Stimulated activated CD8-positive, alpha-beta memory T cell treated with anti-CD3 and anti-CD28 coated beads, Interleukin-12 subunit alpha, Interleukin-12 subunit beta, amount 100 ng/mL, for 1 hour (primary cell): ENCODE data around the gene RACK1.
"Not testable (repeated sequence)": the region's sequence is repeated elsewhere in the genome, so short reads cannot be mapped to it uniquely, and the experiment has no call there.

Experiments
- DNase-seq: peaks from one replicate; pipeline ENCODE4 v3.0.0-alpha.2; 2020; ENCODE audit warnings: low read depth

The RACK1 gene

GRCh38 chr5:181233088-181233800, 10.5 kb downstream of the RACK1 start:
- no peak for DNase-seq

GRCh38 chr5:181232593-181232992, 11.1 kb downstream of the RACK1 start:
- DNase-seq, result no peak

DNA sequence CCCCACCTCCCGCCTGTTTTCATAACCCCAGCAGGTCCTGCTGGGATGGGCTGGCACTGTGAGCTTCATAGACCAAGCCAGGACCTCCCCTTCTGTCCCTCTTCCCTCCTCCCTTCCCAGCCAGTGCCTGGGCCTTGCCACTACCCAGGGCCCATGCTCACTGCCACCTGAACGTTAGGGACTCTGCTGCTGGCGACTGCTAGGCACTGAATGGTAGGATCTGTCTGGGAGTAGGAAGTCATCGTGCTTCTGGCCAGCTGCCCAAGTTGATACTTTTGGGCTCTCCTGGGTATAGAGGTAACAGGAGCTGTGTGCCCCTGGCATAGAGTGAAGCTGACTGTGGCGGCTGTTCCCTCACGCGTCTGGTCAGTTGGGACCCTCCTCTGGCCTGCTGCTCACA, 12.3 kb downstream of the RACK1 start:
- DNase-seq, result no peak

GRCh38 chr5:181230551-181230950, 13.2 kb downstream of the RACK1 start:
- no peak for DNase-seq

DNA sequence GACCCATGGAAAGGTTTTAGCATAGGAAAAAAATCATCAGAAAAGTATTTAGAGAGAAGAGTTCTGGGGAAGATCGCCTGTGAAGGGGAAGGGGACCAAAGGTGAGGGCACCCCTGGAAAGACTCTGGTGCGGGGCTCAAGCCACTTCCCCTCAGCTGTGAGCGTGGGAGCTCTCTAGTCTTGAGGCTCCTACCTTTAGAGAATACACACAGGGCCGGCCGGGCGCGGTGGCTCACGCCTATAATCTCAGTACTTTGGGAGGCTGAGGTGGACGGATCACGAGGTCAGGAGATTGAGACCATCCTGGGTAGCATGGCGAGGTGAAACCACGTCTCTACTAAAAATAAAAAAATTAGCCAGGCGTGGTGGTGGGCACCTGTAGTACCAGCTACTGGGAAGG, 13.7 kb downstream of the RACK1 start:
- DNase-seq, result no peak

DNA sequence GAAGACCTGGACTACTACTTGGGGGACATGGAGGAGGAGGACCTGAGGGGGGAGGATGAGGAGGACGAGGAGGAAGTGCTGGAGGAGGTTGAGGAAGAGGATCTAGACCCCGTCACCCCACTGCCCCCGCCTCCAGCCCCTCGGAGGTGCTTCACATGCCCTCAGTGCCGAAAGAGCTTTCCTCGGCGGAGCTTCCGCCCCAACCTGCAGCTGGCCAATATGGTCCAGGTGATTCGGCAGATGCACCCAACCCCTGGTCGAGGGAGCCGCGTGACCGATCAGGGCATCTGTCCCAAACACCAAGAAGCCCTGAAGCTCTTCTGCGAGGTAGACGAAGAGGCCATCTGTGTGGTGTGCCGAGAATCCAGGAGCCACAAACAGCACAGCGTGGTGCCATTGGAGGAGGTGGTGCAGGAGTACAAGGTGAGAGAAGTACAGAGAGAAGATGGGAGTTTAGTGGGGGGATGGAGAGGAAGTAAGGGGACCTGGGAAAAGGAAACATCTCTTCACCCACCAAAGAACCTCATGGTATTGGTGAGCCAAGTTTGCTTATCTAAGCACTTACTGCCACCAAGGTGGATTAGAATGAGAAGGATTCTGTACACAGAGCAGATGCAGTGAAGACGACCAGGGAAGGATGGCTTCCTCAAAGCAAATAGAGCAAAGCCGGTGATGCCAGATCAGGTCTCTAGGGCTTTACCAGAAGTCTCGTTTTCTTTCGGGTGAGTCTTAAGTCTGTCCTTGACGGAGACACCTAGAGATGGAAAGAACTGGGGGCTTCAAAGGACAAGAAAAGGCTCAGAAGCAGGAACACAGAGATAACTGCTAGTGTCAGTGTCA, 19.1 kb downstream of the RACK1 start:
- no peak for DNase-seq

DNA sequence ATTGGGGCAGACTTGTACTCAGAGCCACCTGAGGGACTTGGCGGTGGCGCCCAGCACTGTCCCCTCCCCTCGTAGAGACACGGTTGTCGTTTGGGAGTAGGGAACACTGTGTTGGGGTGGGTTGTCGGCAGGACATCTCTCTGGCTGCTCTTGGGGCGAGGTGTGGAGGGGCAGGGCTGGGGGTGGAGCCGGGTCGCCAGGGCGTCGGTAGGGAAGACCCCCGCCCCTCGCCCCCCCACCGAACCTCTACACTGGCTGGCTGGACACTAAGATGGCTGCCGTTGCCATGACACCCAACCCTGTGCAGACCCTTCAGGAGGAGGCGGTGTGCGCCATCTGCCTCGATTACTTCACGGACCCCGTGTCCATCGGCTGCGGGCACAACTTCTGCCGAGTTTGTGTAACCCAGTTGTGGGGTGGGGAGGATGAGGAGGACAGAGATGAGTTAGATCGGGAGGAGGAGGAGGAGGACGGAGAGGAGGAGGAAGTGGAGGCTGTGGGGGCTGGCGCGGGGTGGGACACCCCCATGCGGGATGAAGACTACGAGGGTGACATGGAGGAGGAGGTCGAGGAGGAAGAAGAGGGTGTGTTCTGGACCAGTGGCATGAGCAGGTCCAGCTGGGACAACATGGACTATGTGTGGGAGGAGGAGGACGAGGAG, 19.8 kb downstream of the RACK1 start:
- DNase-seq, result no peak

GRCh38 chr5:181223058-181223728, 20.5 kb downstream of the RACK1 start, which contains the start of gene TRIM41:
Gene TRIM41 (plus strand): TSS chr5:181223281. CDS start chr5:181224000, 719 bp downstream.
- DNase-seq, result peak; percentile 97

- no peak for DNase-seq
Measured at GRCh38 chr5:181222630-181223057, 21.1 kb downstream of the RACK1 start.

DNA sequence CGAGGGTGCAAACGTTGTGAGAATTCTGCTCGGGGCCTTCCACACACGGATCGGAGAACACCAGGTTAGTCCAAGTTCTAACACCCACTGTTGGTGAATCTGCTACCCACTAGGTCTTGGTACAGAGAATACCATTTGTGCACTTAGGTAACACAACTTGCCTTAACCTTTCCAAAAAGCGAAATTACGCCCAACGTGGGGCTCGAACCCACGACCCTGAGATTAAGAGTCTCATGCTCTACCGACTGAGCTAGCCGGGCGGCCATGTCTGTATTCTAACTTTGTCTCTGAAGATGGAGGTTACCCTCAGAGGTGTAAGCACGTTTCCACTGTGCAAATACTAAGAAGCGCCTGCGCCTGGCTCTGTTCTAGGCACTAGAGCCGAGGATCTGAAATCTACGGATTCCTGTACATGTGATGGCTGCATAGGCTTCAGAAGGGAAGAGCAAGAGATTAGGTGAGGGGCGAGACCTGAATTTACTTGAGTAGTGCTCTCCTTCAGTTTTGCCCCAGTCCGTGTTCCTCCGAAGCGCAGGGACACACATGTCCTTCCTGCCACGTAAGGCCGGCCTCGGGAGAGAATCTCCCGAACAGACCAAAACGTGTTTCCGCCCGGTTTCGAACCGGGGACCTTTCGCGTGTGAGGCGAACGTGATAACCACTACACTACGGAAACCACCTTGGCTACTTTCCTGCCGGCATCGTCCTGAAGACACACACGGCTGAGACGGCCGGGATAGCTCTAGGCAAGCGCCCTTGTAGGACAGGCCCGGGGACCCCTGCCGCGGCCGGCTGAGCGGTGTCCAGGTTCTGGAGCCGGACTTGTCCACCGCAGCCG, 21.7 kb downstream of the RACK1 start:
- peak; percentile 96 for DNase-seq

DNA sequence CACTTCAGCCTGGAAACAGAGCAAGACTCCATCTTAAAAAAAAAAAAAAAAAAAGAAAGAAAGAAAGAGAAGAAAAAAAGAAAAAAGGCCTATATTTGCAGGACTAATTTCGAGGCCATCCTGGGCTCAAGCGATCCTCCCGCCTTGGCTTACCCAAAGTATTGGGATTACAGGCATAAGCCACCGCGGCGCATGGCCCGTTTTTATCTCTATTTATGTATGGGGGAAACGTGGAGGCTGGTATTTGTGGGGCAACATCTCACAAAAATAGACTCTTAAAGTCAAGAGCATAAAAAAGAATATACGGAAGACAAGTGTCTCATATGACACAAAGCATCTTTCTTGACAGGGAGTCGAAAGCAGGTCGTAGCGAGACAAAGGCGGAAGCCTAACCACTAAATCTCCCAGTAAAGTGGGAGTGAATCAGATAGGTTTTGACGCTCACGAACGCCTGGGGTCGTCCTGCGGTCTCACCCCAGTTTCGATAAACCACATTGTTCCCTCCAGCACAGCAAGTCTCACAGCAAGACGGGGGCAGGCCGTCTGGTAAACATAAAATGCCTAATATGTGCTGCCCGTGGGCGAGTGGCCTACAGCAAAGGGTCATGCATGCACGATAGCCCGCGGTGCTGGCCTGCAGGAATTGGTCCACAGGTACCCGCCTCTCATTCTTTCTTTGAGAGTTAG, 22.5 kb downstream of the RACK1 start:
- no peak for DNase-seq

GRCh38 chr5:181220178-181220515, 23.6 kb downstream of the RACK1 start:
- DNase-seq, result no peak

DNA sequence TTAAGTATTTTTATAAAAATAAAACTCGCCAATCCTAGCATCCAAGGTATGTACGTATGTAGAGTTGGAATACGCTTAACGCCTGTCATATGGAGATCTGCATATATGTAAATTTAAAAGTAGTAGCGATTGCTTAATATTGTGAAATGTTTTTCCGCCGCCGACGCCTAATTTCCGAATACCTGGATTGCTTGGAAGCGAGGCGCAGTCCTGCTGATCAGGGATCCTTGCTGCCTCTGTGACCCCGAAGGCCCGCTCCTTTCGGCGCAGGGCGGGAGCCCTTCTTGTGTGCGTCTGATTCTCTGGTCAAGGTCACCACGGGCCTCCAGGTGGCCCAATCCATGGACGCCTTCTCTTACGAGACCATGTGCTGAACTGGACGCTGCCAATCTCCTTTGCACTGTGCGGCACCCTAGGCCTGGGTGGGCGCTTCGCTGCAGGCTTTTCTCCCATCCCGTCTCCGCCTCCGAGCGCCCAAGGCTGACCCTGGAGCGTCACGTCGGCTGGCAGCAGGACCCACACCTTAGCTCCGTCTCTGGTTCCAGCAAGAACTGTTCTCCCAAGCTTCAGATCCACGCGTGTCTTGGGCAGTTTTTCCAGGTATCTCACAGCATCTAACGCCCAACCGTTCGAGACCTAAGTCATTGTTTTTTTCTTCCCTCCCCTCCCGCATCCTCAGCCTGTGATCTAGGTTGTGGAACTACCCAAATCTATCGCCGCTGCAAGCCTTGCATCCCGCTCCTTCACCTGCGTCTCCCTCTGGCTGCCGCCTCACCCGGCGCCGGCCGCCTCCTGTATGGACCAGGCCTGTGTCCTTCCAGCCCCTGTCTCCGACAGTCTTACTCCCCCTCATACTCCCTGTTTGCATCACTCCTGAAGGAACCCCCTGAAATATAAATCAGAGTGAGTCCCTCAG, 24.2 kb downstream of the RACK1 start:
- DNase-seq, result no peak

GRCh38 chr5:181218795-181219124, 24.9 kb downstream of the RACK1 start:
- no peak for DNase-seq

DNA sequence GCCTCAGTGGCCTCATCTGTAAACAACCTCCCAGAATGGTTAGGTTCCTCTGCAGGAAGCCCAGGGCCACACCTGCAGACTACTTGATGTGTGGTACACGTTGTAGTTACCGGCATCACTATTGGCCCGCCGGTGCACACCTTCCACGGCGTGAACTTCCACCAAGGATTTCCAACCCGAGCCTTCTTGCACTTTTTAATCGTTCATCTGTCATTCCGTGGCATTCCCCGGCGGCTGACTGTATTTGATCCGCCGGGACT, 26.0 kb downstream of the RACK1 start:
- no peak for DNase-seq

- DNase-seq, result no peak
Measured at GRCh38 chr5:181217111-181217802, 26.4 kb downstream of the RACK1 start.

DNA sequence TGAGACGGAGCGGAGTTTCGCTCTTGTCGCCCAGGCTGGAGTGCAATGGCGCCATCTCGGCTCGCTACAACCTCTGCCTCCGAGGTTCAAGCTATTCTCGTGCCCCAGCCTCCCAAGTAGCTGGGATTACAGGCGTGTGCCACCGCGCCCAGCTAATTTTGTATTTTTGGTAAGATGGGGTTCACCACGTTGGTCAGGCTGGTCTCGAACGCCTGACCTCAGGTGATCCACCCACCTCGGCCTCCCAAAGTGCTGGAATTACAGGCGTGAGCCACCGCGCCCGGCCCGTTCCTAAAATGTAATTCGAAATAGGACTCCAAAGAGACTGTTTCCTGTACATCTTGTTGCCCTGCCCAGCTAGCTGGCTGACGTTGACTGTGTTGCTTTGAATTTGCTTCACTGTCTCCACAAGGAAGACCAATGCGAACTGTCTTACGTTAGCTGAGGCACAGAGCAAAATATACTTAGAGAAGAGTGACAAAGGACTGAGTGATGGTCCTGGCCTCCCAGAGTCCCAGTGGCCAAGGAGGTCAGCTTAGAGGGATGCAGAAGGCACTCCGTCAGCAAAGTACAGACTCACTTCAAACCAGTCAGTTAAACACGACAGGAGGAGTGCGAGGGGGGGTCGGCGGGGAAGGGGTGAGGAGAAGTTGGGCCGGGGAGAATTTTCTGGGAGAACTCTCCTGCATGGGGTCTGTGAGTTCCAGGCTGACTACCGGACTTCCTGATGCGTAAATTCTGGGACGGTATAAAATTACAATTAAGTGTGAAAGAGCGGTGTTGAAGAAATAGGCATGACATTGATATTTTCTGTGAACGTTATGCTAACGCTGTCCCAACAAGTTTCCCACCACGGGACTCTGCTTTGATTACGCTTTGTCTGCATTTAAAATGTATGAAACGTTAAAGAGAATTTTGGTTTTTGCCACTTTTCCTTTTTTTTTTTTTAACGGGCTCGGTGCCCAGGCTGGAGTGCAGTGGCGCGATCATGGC, 27.4 kb downstream of the RACK1 start:
- DNase-seq, result no peak

DNA sequence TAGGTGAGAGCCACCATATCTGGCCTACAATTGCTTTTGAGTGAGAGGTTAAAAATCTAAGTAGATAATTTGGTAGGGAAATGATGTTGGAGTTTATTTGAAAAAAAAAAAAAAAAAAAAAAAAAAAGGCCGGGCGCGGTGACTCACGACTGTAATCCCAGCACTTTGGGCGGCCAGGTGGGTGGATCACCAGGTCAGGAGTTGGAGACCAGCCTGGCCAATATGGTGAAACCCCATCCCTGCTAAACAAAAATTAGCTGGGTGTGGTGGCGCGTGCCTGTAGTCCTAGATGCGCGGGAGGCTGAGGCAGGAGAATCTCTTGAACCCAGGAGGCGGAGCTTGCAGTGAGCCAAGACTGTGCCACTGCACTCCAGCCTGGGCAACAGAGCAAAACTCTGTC, 29.5 kb downstream of the RACK1 start:
- DNase-seq, result not testable (repeated sequence)
